Measurements from ENCODE around the gene NUFIP1. TPM values are rescaled to one million over a fixed set of nuclear protein-coding genes. Genes with fewer than 3 reads are reported as not detected.
"Not testable (repeated sequence)": the region's sequence is repeated elsewhere in the genome, so short reads cannot be mapped to it uniquely, and the experiment has no call there.

The NUFIP1 gene
- total and polyA plus RNA-seq, 8 donors = 1.3 to 4.4 (median 2.4) TPM; not detected in 2

- DNase-seq = peak; percentile 69 to 87
- H3K4me1 ChIP-seq = peaks cover 0 to 24% (median 9%) of the 10 kb centered on the region in 4 donors
Measured at GRCh38 chr13:44955406-44955805, 33.9 kb downstream of the NUFIP1 start.

GRCh38 chr13:44954224-44954623 is 35.0 kb downstream of the NUFIP1 start:
- no peak for DNase-seq
- TF ChIP-seq EP300 (IDR thresholded peaks at IDR 0.05) = no peak
- TF ChIP-seq POLR2A (IDR thresholded peaks at IDR 0.05) = no peak
- H3K4me3 ChIP-seq = no peak overlapping the region
- H3K36me3 ChIP-seq = peaks cover 0 to 22% (median 13%) of the 10 kb centered on the region in 4 donors
- intact Hi-C loops (cut with DNase I; ENCODE audit: low total_unique reads) = no loop called here
- WGBS, 5 donors = 91 to 95% (median 93%) methylated on average over 7 of the region's 7 CpGs
- H3K27me3 ChIP-seq = no peaks in the 10 kb centered on the region
- peaks cover 0 to 24% (median 9%) of the 10 kb centered on the region in 4 donors for H3K4me1 ChIP-seq
- peak overlapping the region in 2 of 5 donors; percentile 31 to 56 for H3K27ac ChIP-seq
- no peaks in the 10 kb centered on the region for H3K9me3 ChIP-seq

More at GRCh38 chr13:44955406-44955805, 33.9 kb downstream of the NUFIP1 start:
- peaks cover 2 to 18% (median 13%) of the 10 kb centered on the region in 4 donors for H3K36me3 ChIP-seq
- no peaks in the 10 kb centered on the region for H3K9me3 ChIP-seq
- H3K4me3 ChIP-seq = no peak overlapping the region
- no peaks in the 10 kb centered on the region for H3K27me3 ChIP-seq
- peak overlapping the region; percentile 13 to 56 (median 30) for H3K27ac ChIP-seq
- 27 to 48% (median 41%) methylated on average over 3 of the region's 3 CpGs for WGBS, 5 donors
- no peak for TF ChIP-seq EP300 (IDR thresholded peaks at IDR 0.05)
- peak in 1 of 3 donors; percentile 35 for TF ChIP-seq POLR2AphosphoS5 (IDR thresholded peaks at IDR 0.05)
- TF ChIP-seq CTCF (IDR thresholded peaks at IDR 0.05) = no peak
- intact Hi-C loops (cut with DNase I; ENCODE audit: low total_unique reads) = no loop called here

GRCh38 chr13:44952671-44953070 is 36.6 kb downstream of the NUFIP1 start:
- Histone ChIP-seq H3K4me3 (no peak overlapping the region), H3K9me3 (no peaks in the 10 kb centered on the region), H3K27me3 (no peaks in the 10 kb centered on the region), H3K36me3 (peaks cover 0 to 14% (median 10%) of the 10 kb centered on the region in 4 donors), H3K4me1 (peaks cover 0 to 24% (median 9%) of the 10 kb centered on the region in 4 donors), H3K27ac (no peak overlapping the region)
- intact Hi-C loops (cut with DNase I; ENCODE audit: low total_unique reads) = no loop called here
- TF ChIP-seq EP300 (IDR thresholded peaks at IDR 0.05) (no peak), CTCF (IDR thresholded peaks at IDR 0.05) (no peak), POLR2A (IDR thresholded peaks at IDR 0.05) (no peak), POLR2AphosphoS5 (IDR thresholded peaks at IDR 0.05) (no peak)
- DNase-seq = no peak
- 81 to 91% (median 87%) methylated on average over 2 of the region's 2 CpGs for WGBS, 5 donors

GRCh38 chr13:44951184-44951583 is 38.1 kb downstream of the NUFIP1 start:
- H3K36me3 ChIP-seq = peaks cover 0 to 14% (median 10%) of the 10 kb centered on the region in 4 donors
- no peaks in the 10 kb centered on the region for H3K27me3 ChIP-seq
- no peaks in the 10 kb centered on the region for H3K9me3 ChIP-seq
- DNase-seq = no peak
- TF ChIP-seq EP300 (IDR thresholded peaks at IDR 0.05) = no peak
- TF ChIP-seq CTCF (IDR thresholded peaks at IDR 0.05) = no peak
- no peak for TF ChIP-seq POLR2AphosphoS5 (IDR thresholded peaks at IDR 0.05)
- no peak for TF ChIP-seq POLR2A (IDR thresholded peaks at IDR 0.05)
- intact Hi-C loops (cut with DNase I; ENCODE audit: low total_unique reads) = no loop called here
- no peak overlapping the region for H3K27ac ChIP-seq
- H3K4me1 ChIP-seq = peaks cover 0 to 16% (median 5%) of the 10 kb centered on the region in 4 donors
- no peak overlapping the region for H3K4me3 ChIP-seq

GRCh38 chr13:44943411-44943810 is 45.9 kb downstream of the NUFIP1 start:
- H3K36me3 ChIP-seq = peaks cover 0 to 18% (median 7%) of the 10 kb centered on the region in 4 donors
- DNase-seq; H3K4me3 ChIP-seq; intact Hi-C loops (cut with DNase I; ENCODE audit: low total_unique reads); H3K27me3 ChIP-seq; H3K27ac ChIP-seq; H3K9me3 ChIP-seq; H3K4me1 ChIP-seq: not testable (repeated sequence)
- 30 to 52% (median 43%) methylated on average over 4 of the region's 4 CpGs for WGBS, 5 donors

Measured in stomach (tissue), 9 donors.